GM18499 (cell line): ENCODE measurements around the gene TMIE.
"Not testable (repeated sequence)": the region's sequence is repeated elsewhere in the genome, so short reads cannot be mapped to it uniquely, and the experiment has no call there.

Source experiments
- ATAC-seq: cut with Tn5 transposase; IDR thresholded peaks from one replicate; pipeline ENCODE4 v1.9.1; 2021; ENCODE audit warnings: moderate number of reproducible peaks; ENCODE audit not compliant: insufficient read depth, unreplicated experiment

The TMIE gene

DNA sequence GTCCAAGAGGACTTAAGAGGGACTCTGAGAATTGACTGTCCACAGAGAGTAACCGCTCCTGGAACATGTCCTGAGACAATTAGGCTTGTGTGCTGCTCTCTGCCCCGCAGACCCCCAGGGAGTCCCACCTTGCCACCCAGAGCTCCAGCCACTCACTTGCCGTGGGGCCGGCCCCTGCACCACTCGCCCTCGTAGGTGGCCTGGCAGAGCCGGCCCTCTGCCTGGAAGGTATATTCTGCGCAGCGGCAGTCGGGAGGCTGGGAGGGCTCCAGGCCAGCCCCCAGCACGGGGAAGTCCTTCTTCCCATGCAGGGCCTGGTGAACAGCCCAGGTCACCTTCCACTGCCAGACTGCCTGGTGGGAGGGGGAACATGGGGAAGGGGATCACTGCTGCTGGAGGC lies 18.2 kb upstream of the TMIE start:
- ATAC-seq = no peak

DNA sequence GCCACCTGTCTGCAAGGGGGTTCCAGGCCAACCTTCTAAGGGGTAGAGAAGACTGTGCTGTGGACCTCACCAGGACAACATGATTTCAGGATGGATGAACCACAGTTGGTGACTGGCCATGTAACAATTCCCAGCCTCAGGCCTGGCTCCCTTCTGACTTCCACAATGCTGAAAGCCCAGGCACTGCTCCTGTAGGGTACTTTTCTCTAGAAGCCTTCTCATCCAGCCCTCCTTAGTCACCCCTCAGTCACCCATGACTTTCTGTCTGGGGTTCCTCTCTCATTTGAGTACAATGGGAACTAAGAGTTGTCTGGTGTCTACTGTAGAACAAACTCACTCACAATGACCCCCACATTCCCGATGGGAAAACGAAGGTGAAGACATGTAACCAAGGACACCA lies 16.3 kb upstream of the TMIE start:
- no peak for ATAC-seq

DNA sequence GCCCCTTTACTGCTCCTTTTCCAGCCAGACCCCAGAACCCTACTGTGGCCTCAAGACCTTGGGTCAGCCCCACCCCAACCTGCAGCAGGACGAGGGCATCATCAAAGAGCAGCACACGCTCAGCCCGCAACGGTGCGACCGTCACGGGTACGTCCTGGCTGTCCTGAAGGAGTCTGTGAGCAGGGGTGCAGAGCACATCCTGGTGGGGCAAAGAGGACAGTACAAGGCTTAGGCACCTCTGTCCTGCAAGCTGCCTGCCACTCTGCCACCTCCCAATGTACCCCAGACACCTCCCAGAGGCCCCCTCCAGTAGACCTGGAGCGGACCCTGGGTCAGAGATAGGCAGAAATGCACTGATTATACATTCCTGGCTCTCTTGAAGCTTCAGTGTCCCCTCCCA lies 15.7 kb upstream of the TMIE start:
- ATAC-seq = no peak

DNA sequence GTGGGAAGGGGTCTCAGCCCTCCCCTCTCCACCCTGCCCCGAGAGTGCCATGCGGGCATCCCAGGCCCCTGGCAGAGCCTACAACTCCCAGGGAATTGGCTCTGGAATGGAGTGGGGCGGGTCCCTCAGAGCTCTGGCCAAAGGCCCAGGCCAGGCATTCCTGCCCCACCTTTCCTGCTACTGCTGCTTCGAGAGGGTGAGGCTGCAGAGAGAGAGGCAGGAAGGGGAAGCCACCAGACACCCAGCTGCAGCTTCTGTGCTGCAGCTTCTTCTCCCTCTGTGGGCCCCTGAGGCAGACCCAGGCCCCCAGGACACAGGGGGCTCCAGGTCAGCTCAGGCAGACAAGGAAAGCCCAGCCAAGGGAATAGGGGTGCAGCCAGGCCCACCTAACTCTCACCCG lies 10.4 kb upstream of the TMIE start:
- ATAC-seq = no peak

DNA sequence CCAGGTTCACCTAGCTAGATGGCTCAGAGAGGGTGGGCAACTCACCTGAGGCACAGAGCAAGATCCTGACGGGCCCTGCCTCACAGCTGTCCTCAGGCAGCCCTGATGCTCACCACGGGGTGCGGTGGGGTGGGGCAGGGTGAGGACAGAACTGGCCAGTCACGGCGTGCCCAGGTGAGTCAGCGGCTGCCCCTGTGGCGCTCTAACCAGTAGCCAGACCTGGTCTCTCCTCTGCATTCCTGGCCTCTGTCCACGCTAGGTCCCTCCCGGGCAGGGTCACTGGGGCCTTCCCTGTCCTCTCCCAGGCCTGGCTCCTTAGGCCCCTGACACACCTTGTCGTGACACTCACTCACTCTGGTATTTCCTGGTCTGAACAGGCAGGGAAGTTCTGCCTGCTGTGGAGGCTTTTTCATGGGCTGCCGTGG lies 8.6 kb upstream of the TMIE start:
- no peak for ATAC-seq

DNA sequence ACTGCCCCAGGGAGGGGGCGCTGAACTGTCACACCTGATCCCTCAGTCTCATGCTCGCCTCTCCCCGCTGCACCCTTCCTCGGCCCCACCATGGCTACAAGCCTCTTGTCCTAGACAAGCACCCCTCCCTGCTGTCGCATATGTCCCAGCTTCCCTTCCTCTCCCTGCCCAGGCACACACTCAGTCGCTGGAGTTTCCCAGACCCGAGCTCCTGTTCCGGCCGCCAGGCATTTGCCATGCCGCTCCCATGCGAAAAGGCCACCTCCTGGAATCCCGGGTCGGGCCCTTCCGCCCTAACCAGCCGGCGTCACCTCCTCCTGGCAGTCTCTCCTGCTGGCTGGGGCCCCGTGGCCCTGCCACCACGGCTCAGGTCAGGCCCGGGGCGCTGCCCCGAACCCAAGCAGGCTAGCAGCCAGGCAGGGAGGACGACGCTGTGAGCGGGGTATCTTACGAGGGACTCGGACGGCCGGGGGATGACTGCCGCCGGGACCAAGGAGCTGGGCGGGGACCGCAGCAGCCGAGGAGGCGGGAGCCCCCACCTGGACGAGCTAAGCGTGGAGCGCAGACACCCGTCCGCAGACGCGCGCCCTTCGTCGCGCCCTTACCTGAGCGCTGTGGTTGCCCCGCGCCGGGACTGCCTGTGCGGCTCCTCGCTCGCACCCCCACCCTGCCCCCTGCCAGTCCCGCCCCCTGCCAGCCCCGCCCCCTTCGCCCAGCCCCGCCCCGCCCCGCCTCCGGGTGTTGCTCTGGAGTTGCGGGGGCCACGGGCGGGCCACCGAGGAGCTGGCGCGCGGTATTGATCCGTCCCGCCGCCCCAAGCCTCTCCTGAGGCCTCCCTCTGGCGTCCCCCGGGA lies 7.9 kb upstream of the TMIE start, which contains the start of gene ALS2CL:
Gene ALS2CL, minus strand, starts transcription at position 642 of the 854 bp plus-strand sequence. CDS start 4,239 bp downstream, outside the sequence.
- ATAC-seq = no peak

DNA sequence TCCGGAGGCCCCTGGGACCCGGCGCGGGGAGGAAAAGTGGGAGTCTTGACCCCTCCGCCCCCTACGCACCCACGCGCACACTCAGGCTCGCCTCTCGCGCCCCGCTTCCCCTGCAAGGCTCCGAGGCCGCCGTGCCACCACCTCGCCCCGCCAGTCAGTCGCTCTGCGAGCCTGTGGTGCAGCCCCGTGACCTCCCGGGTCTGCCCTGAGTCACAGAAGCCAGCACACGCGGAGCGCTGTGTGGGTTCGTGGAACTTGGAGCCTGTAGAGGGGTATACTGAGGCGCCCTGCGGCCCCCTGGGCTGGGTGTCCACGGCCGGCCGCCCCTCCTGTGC lies 7.3 kb upstream of the TMIE start:
- ATAC-seq = no peak

DNA sequence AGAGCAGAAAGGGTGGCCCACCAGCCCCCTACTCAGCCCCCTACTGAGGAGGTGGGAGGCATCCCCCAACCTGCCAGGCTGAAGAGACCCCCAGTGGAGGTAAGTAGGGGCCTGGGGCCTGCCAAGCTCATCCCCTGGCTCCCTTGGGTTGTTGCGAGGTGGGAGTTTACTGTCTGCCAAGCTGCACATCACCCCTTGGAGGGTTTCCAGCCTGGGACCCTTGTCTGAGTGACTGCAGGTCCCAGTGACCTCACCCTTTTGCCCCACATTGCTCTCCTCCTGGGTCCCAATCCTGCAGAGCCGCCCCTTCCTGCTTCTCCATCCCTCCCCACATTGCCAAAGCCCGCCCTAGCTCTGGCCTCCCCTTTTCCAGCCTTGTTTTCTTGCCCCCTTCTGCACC lies 6.7 kb upstream of the TMIE start:
- no peak for ATAC-seq

DNA sequence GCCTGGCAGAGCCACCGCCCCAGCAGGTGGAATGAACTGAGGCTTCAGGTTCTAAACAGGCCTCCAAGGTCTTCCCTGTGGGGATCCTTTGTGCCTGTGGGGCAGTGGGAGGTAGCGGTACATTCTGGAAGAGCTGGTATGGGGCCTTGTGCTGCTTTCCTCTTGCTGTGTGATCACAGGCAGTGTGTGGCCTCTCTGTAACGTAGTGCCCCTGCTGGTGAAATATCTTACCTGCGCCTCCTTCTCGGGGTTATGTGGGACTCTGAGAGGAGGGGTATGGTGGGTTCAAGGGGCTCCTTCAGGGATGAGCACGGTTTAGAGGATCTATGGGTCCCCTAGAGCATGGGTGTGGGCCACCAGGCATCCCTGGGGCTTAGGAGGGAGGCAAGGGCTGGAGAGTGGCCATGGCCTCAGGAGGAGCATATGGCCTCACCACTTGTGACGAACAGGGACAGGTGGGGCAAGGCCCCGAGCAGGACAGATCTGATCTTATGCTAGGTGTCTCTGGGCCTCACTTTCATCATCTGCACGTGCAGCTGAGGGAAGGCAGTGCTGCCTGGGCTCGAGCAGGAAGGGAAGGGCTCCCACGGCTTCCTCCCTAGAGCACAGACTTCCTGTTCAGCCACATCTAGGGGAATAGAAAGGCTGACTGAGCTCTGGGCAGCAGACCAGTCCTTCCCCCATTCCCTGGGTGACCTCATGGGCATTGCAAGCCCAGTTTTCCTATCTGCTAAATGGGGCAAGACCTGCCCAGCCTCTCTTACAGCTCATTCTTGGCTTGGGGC lies 5.8 kb upstream of the TMIE start:
- ATAC-seq = no peak

DNA sequence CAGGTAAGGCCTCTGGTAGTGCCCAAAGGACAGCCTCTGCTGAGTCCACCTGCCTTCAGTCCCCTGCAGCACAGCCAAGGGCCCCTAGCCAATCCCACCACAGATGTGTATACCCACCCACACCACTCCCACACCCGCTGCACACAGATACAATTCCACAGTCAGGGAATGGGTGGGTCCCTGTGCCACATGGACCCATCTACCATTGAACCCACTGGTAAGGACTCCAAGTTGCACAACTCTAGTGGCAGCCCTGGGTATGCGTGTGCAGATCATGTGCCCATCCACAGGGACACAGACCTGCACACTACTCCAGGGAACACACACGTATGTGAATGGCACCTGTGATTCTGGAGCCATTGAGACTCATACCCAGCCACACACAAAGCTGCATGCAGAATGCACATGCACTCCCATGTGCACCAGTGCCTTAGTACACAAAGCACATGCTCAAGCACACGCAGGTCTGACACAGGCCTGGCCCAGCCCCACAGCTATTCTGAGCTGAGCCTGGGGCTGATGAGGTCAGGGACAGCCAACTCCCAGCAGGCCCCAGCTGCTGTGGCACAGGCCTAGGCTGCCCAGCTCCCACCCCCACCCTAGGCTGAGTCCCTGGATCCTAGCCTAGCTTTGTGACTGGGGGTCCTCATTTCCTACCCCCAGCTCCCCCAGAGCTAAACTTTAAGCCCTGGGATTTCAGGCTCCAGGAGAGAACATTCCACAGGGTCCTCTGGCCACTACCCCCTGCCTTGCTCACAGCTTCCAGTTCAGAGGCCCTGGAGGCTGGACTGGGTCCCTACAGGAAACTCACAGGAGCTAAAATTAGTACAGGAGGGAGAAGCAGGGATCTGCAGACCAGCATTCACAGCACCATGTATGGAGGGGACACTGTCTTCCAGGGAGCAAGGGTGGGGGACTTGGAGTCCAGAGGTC lies 5.0 kb upstream of the TMIE start:
- ATAC-seq = no peak

DNA sequence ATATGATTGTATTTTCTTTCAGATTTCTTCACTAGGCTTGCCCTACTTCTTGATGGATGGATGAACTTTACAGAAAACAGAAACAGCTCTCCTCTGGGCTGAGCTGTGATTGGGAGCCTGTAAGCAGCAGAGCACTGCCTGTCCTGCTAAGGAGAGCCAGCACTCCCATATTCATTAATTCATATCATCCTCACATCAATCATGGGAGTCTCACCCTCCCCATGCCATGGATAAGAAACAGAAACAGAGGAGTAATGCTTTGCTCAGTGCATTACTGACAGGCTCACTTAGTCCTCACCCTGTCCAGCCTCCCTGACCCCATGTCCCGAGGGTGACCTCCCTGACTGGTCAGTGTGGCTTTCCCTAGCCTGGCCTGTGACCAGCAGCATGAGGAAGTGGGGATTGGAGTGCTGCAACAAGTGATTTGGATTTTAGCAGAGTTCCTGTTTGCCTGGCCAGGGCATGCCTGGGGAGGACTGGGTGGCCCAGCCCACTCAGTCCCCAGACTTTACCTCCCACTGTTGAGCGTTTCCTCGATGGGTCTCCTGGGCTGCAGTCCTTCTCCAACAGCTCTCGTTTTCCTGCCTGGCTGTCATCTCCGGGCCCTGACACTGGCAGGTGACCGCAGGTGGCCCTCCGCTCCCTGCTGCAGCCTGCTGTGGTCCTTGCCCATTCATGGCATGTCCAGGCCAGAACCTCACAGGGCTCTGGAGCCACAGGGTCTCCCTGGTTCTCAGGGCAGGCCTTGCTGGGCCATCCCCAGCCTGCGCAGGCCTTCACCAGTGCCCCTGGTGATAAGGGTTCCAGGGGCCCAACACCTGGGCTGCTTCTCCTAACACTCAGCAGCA lies 1.3 kb upstream of the TMIE start:
- no peak for ATAC-seq

DNA sequence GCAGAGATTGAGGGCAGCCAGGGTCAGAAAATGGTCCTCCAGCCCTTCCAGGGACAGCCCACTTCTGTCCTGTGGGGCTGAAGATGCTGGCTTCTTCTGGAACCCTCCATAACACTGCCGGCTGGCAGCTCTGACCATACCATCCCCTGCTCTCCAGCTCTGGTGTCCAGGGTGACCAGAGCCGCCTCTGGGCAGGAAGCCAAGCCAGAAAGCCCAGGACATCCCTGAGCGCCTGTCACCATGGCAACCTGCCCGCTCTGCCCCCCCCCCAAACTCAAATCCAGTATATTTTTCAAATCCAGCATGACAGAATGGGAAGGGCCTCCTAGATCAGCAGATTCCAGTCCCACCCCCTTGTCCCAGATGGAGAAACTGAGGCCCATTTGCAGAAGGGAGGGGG lies 420 bp upstream of the TMIE start:
- no peak for ATAC-seq

DNA sequence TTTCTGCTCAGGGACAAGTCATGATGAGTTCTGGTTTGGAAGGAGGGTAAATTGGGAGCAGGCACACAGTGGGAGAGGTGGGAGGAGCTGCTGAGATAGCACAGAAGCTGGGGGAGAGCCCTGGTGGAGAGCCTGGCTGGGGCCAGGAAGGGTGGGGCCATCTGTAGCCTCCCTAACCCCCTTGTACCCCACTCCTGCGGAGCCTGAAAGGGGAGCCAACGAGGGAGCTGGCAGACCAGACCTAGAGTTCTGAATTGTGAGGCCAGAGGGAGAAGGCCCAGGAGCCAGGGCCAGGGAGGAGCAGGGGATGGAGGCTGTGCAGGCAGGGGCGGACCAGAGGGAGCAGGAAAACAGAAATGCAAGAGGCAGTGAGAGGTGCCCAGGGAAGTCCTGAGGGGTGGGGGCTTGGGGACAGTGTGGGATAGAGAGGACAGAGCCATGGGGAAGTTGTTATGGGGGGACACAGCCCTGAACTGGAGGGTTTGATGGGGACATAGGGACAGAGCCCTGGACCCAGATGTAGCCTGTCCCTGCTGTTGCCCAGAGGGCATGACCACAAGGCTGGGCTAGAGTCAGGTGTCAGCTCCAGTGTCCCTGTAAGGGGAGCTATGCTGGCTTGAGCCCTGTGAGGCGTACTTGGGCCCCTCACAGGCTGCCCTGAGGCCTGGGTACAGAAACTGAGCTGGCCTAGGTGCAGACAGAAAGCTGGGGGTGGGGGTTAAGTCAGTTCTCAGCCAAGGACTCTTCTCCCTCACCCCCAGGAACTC lies 1.2 kb downstream of the TMIE start:
- ATAC-seq = no peak

DNA sequence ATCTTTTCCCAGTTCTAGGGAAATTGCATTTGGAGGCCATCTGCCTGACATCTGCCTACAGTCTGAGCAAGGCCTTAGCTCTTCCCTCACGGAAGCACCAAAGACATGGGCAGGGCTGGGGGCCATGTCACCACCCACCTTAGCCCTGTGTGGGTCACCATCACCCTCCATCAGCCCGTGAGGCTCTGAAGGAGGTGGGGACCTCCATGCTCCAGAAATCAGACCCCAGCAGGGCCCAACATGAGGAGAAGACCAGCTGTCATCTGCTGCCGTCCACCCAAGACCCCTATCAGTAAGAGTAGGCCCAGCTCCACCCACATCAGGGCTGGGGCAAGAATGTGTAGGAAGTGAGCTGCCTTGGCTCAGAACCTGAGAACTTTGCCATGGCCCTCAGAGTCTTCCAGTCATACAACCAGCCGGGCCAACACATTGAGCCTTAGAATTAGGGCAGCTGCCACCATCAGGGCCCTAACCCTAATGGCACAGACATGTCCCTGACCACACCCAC lies 1.9 kb downstream of the TMIE start:
- ATAC-seq = no peak

DNA sequence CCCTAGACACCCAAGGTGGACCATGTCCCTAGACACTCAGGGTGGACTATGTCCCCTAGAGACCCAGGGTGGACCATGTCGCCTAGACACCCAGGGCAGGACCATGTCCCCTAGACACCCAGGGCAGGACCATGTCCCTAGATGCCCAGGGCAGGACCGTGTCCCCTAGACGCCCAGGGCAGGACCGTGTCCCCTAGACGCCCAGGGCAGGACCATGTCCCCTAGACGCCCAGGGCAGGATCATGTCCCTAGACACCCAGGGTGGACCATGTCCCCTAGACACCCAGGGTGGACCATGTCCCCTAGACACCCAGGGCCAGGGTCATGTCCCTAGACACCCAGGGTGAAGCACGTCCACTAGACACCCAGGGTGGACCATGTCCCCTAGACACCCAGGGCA lies 3.2 kb downstream of the TMIE start:
- not testable (repeated sequence) for ATAC-seq

DNA sequence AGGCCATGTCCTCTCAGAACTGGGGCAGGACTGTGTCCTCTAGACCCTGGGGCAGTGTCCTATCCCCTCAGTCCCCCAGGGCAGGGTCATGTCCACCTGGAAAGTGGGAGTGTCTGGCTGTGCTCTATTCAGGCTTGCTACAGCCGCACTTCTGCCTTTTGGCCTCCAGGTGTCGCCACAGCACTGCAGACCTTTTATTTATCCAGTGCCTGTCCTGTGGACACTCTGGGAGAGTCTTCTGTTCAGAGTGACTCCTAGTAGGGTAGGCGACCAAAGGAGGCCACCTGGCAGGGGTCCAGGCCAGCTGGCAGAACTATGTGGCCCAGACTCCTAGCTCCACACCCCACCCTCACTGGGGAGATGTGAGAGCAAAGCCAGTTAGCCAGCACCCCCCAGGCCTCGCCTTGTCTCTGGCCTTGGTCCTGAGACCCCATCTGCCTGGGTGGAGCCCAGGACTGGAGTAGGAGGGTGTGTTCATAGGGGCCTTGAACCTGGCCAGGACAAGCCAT lies 3.9 kb downstream of the TMIE start:
- ATAC-seq = peak; percentile 49

DNA sequence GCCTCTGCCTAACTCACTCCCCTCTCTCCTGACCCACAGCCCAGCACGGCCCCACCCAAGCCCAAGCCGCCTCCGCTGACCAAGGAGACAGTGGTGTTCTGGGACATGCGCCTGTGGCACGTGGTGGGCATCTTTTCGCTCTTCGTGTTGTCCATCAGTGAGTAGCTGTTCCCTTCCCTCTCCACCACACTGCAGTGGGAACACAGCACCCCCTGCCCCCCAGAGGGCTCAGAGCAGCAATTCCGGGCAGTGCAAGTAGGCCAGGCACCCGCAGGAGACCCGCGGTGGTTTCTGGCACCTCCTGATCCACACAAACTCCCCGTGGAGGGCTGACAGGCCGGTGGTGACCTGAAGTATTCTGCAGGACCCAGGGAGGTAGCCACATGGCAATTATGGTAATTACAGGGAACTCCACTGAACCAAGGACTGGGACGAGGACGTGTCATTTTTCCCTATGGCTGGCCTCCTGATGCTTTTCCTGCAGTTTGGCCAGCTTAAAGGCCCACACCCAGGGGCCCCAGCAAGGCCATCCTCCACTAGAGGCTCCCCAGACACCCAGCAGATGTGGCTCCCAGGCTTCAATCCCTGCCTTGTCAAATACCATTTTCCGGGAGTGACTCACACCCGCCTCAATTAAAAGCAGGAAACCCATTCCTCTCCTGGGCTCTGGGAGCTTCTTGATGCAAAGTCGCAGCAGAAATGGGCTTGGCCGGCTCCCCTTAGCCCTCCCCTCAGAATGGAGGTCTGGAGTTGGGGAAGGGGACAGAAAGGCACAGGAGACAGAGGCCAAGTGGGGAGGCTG lies 4.8 kb downstream of the TMIE start:
- ATAC-seq = no peak
